ENCODE measurements around the gene CNPY4. TPM values are rescaled to one million over a fixed set of nuclear protein-coding genes. Genes with fewer than 3 reads are reported as not detected.

Gene CNPY4
- total and polyA plus RNA-seq, 2 donors (not counting 1 experiment from before 2014, with no cell fraction given), result 8.0 to 13.9 TPM

- WGBS (ENCODE audit: insufficient coverage), result 93% methylated on average over 6 of the region's 6 CpGs
- ChIA-PET POLR2A (no interaction called here), CTCF (interaction anchor here (0.7 kb wide), 1 partner anchor 59 kb away, joined by 5 read pairs; no protein-coding TSS in a partner anchor)
- H3K27ac Mint-ChIP-seq, result no peak overlapping the region
- ATAC-seq (ENCODE audit: low read depth), result no peak
- H3K36me3 ChIP-seq (replicated peaks in 1 of 2; ENCODE audit: control extremely low read depth in 1 of 2, control insufficient read depth in 1 of 2, extremely low read depth in 1 of 2, insufficient read depth in 2 of 2, low read length in 1 of 2), result peaks cover 28 to 75% of the 10 kb centered on the region in 2 experiments
- no peak overlapping the region for H3K9ac ChIP-seq (ENCODE audit: low read length)
- peaks cover 14% of the 10 kb centered on the region for H3K9me3 Mint-ChIP-seq (ENCODE audit: insufficient read depth)
- no peak for TF ChIP-seq EZH2 (IDR thresholded peaks at IDR 0.05; ENCODE audit: borderline replicate concordance, insufficient read depth, low read depth, low read length, poor library complexity, severe bottlenecking)
- no peak for TF ChIP-seq CTCF (IDR thresholded peaks at IDR 0.05)
- intact Hi-C loops (cut with micrococcal nuclease), result no loop called here
- H3K27me3 Mint-ChIP-seq, result no peaks in the 10 kb centered on the region
- H3K4me1 ChIP-seq (ENCODE audit: control insufficient read depth in 2 of 2, insufficient read depth in 2 of 2, low read length in 2 of 2), result peaks cover 0 to 2% of the 10 kb centered on the region in 2 donors
- no peak overlapping the region for H3K4me3 ChIP-seq (ENCODE audit: control extremely low read depth in 1 of 5, extremely low read depth in 1 of 5, insufficient read depth in 1 of 5, low read depth in 2 of 5, low read length in 4 of 5)
- peaks cover 1 to 32% (median 21%) of the 10 kb centered on the region in 3 donors for H3K9me3 ChIP-seq (ENCODE audit: control extremely low read depth in 1 of 3, control insufficient read depth in 2 of 3, insufficient read depth in 1 of 3, low read length in 2 of 3)
- peaks cover 14% of the 10 kb centered on the region for H3K4me1 Mint-ChIP-seq
- no peak overlapping the region for H3K4me3 Mint-ChIP-seq
- no peak overlapping the region for H2AFZ ChIP-seq (ENCODE audit: insufficient read depth, low read depth, low read length, poor library complexity, severe bottlenecking)
- peaks cover 19% of the 10 kb centered on the region for H3K79me2 ChIP-seq (ENCODE audit: control insufficient read depth, insufficient read depth, low read length)
- no peak for DNase-seq
- H3K4me2 ChIP-seq (replicated peaks; ENCODE audit: low read depth, low read length, poor library complexity, severe bottlenecking), result no peak overlapping the region
- H3K27me3 ChIP-seq (replicated peaks in 1 of 4; ENCODE audit: control extremely low read depth in 1 of 4, control insufficient read depth in 3 of 4, insufficient read depth in 4 of 4, low read length in 3 of 4), result no peaks in the 10 kb centered on the region
- H4K20me1 ChIP-seq (ENCODE audit: control insufficient read depth, insufficient read depth, low read length, poor library complexity, severe bottlenecking), result peaks cover 24% of the 10 kb centered on the region
- no peak overlapping the region for H3K27ac ChIP-seq (ENCODE audit: low read length in 2 of 2)
Observed at GRCh38 chr7:100075418-100075817, 44.0 kb upstream of the CNPY4 start.

GRCh38 chr7:100077205-100077604 lies 42.2 kb upstream of the CNPY4 start:
- no peak for DNase-seq
- ChIA-PET CTCF (no interaction called here), POLR2A (interaction anchor here (0.6 kb wide), 1 partner anchor 747 kb away, joined by 3 read pairs; no protein-coding TSS in a partner anchor)
- no peak overlapping the region for H3K4me3 ChIP-seq (ENCODE audit: control extremely low read depth in 1 of 5, extremely low read depth in 1 of 5, insufficient read depth in 1 of 5, low read depth in 2 of 5, low read length in 4 of 5)
- H4K20me1 ChIP-seq (ENCODE audit: control insufficient read depth, insufficient read depth, low read length, poor library complexity, severe bottlenecking), result peaks cover 29% of the 10 kb centered on the region
- no peak overlapping the region for H3K27ac Mint-ChIP-seq
- peaks cover 8 to 13% of the 10 kb centered on the region in 2 donors for H3K4me1 ChIP-seq (ENCODE audit: control insufficient read depth in 2 of 2, insufficient read depth in 2 of 2, low read length in 2 of 2)
- TF ChIP-seq CTCF (IDR thresholded peaks at IDR 0.05) (no peak), EZH2 (IDR thresholded peaks at IDR 0.05; ENCODE audit: borderline replicate concordance, insufficient read depth, low read depth, low read length, poor library complexity, severe bottlenecking) (no peak)
- H3K9ac ChIP-seq (ENCODE audit: low read length), result no peak overlapping the region
- 100% methylated on average over 2 of the region's 4 CpGs for WGBS (ENCODE audit: insufficient coverage)
- H3K4me1 Mint-ChIP-seq, result peaks cover 24% of the 10 kb centered on the region
- H3K36me3 ChIP-seq (replicated peaks in 1 of 2; ENCODE audit: control extremely low read depth in 1 of 2, control insufficient read depth in 1 of 2, extremely low read depth in 1 of 2, insufficient read depth in 2 of 2, low read length in 1 of 2), result peaks cover 12 to 57% of the 10 kb centered on the region in 2 experiments
- H3K4me3 Mint-ChIP-seq, result no peak overlapping the region
- no peaks in the 10 kb centered on the region for H3K27me3 Mint-ChIP-seq
- no peaks in the 10 kb centered on the region for H3K27me3 ChIP-seq (replicated peaks in 1 of 4; ENCODE audit: control extremely low read depth in 1 of 4, control insufficient read depth in 3 of 4, insufficient read depth in 4 of 4, low read length in 3 of 4)
- no peak overlapping the region for H2AFZ ChIP-seq (ENCODE audit: insufficient read depth, low read depth, low read length, poor library complexity, severe bottlenecking)
- H3K4me2 ChIP-seq (replicated peaks; ENCODE audit: low read depth, low read length, poor library complexity, severe bottlenecking), result no peak overlapping the region
- no peak for ATAC-seq (ENCODE audit: low read depth)
- peaks cover 29% of the 10 kb centered on the region for H3K79me2 ChIP-seq (ENCODE audit: control insufficient read depth, insufficient read depth, low read length)
- peaks cover 0 to 14% (median 3%) of the 10 kb centered on the region in 3 donors for H3K9me3 ChIP-seq (ENCODE audit: control extremely low read depth in 1 of 3, control insufficient read depth in 2 of 3, insufficient read depth in 1 of 3, low read length in 2 of 3)
- peaks cover 3% of the 10 kb centered on the region for H3K9me3 Mint-ChIP-seq (ENCODE audit: insufficient read depth)
- H3K27ac ChIP-seq (ENCODE audit: low read length in 2 of 2), result no peak overlapping the region
- intact Hi-C loops (cut with micrococcal nuclease), result no loop called here

Measured in B cell (primary cell).